PFSK-1 (cell line): ENCODE measurements around the gene COL21A1.

Experiments
- FOXP2 ChIP-seq: optimal IDR thresholded peaks from 2 replicates; pipeline ENCODE3; 2011; ENCODE audit warnings: borderline replicate concordance, control low read depth, inconsistent platforms; ENCODE audit not compliant: insufficient read depth; ENCODE audit errors: extremely low read length, extremely low read depth
- POLR2AphosphoS5 ChIP-seq: IDR thresholded peaks from 2 replicates; pipeline ENCODE4 v1.6.1; 2012; ENCODE audit warnings: low read depth, mild to moderate bottlenecking, control low read depth, low read length, moderate library complexity
- SIN3A ChIP-seq: IDR thresholded peaks from 2 replicates; pipeline ENCODE4 v1.6.1; 2012; ENCODE audit warnings: mild to moderate bottlenecking, low read length, moderate library complexity, borderline replicate concordance; ENCODE audit not compliant: insufficient read depth
- TAF1 ChIP-seq: IDR thresholded peaks from 2 replicates; pipeline ENCODE4 v1.6.1; 2012; ENCODE audit warnings: low read length, control low read depth, borderline replicate concordance; ENCODE audit not compliant: insufficient read depth
- TF ChIP-seq, protein P1 (sequence below), 2 experiments: IDR thresholded peaks; 2 replicates each; pipeline versions ENCODE4 v1.6.1 to v1.8.0; 2011 to 2012; ENCODE audit warnings: low read depth in 2 of 2, low read length in 2 of 2, control low read depth in 1 of 2, inconsistent platforms in 1 of 2, mild to moderate bottlenecking in 1 of 2, moderate library complexity in 1 of 2; ENCODE audit not compliant: insufficient read depth in 1 of 2

Gene COL21A1

DNA sequence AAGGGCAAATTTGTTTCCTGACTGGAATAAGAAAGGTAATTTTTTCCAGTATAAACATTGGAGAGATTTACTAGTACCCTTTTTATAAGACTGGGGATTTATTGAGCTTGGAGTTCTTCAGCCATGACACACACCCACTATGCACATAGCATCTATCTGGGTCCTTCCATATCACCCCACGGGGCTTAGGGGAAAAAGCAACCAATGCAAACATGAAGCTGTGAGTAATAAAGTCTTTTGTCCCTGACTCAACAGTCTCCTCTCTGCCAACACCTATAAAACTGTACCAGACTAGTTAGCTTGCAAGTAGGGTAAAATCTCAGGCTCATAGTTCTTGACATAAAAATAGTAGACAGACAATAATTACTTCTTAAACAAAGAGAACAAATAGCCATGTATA lies 23.4 kb downstream of the COL21A1 start:
- TF ChIP-seq POLR2AphosphoS5 (no peak), FOXP2 (no peak), SIN3A (no peak)
- TF ChIP-seq, protein P1, sequence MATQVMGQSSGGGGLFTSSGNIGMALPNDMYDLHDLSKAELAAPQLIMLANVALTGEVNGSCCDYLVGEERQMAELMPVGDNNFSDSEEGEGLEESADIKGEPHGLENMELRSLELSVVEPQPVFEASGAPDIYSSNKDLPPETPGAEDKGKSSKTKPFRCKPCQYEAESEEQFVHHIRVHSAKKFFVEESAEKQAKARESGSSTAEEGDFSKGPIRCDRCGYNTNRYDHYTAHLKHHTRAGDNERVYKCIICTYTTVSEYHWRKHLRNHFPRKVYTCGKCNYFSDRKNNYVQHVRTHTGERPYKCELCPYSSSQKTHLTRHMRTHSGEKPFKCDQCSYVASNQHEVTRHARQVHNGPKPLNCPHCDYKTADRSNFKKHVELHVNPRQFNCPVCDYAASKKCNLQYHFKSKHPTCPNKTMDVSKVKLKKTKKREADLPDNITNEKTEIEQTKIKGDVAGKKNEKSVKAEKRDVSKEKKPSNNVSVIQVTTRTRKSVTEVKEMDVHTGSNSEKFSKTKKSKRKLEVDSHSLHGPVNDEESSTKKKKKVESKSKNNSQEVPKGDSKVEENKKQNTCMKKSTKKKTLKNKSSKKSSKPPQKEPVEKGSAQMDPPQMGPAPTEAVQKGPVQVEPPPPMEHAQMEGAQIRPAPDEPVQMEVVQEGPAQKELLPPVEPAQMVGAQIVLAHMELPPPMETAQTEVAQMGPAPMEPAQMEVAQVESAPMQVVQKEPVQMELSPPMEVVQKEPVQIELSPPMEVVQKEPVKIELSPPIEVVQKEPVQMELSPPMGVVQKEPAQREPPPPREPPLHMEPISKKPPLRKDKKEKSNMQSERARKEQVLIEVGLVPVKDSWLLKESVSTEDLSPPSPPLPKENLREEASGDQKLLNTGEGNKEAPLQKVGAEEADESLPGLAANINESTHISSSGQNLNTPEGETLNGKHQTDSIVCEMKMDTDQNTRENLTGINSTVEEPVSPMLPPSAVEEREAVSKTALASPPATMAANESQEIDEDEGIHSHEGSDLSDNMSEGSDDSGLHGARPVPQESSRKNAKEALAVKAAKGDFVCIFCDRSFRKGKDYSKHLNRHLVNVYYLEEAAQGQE (IDR thresholded peaks at IDR 0.05; ENCODE audit: insufficient read depth in 1 of 2, low read depth in 2 of 2, low read length in 2 of 2) = no peak

- no peak for TF ChIP-seq FOXP2
- TF ChIP-seq, protein P1 (IDR thresholded peaks at IDR 0.05; ENCODE audit: insufficient read depth in 1 of 2, low read depth in 2 of 2, low read length in 2 of 2) = no peak
- no peak for TF ChIP-seq POLR2AphosphoS5
- no peak for TF ChIP-seq TAF1
- no peak for TF ChIP-seq SIN3A
These were observed 24.9 kb downstream of the COL21A1 start for GRCh38 chr6:56222499-56222898.

- no peak for TF ChIP-seq SIN3A
- TF ChIP-seq, protein P1 (IDR thresholded peaks at IDR 0.05; ENCODE audit: insufficient read depth in 1 of 2, low read depth in 2 of 2, low read length in 2 of 2) = no peak
These were observed 27.3 kb downstream of the COL21A1 start for GRCh38 chr6:56220078-56220477.

GRCh38 chr6:56214703-56215101 lies 32.7 kb downstream of the COL21A1 start:
- TF ChIP-seq TAF1 (no peak), FOXP2 (no peak), POLR2AphosphoS5 (no peak), SIN3A (no peak)
- TF ChIP-seq, protein P1 (IDR thresholded peaks at IDR 0.05; ENCODE audit: insufficient read depth in 1 of 2, low read depth in 2 of 2, low read length in 2 of 2) = no peak

DNA sequence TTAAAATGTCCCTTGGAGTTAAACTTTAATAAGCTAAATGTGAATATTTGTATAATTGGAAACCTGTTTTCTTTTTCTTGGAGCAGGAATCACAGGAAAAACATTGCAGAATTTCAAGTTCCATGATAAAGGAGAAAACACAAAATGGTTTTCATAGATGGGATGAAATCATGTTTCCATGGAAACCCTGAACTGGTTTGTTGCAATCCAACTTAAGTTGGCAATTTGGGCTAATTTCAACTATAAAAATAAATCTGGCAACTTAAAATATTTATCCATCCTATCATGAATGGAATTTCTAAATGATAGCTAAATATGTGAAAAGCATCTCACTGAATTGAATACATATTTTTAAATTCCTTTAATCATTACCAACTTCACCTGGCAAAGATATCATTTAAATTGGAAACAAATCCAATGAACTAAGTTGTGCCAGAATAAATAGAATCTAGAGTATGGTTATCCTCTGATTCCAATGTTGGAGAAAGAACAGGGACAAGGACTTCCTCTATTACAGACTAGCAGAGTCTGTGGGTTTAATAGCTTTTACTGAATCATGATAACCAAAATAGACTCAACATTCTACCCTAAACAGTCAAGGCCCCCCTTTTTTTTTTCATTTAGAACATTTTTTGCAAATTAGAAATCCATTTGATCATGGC lies 33.2 kb downstream of the COL21A1 start:
- TF ChIP-seq FOXP2 = no peak
